GM12872 (cell line): ENCODE measurements around the gene IRF3.

Experiments
- CTCF ChIP-seq: IDR thresholded peaks from 3 replicates; pipeline ENCODE4 v1.5.1; 2011; ENCODE audit warnings: low read depth, mild to moderate bottlenecking, low read length, moderate library complexity; ENCODE audit not compliant: insufficient read depth

IRF3 gene

DNA sequence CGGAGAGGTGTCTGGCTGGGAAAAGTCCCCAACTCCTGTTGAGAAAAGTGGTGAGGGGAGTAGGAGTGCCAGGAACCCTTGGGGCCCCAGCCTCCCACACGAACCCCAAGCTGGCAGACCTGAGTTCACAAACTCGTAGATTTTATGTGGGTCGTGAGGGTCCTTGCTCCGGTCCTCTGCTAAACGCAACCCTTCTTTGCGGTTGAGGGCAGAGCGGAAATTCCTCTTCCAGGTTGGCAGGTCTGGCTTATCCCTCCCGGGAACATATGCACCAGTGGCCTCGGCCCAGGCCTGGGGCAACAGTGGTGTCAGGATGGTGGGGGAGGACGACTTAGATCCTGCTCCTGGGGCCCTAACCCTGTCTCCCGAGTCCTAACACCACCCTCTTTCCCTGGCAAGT, 2.4 kb downstream of the IRF3 start:
- TF ChIP-seq CTCF: no peak

GRCh38 chr19:49662011-49662410, 3.6 kb downstream of the IRF3 start:
- TF ChIP-seq CTCF: no peak

DNA sequence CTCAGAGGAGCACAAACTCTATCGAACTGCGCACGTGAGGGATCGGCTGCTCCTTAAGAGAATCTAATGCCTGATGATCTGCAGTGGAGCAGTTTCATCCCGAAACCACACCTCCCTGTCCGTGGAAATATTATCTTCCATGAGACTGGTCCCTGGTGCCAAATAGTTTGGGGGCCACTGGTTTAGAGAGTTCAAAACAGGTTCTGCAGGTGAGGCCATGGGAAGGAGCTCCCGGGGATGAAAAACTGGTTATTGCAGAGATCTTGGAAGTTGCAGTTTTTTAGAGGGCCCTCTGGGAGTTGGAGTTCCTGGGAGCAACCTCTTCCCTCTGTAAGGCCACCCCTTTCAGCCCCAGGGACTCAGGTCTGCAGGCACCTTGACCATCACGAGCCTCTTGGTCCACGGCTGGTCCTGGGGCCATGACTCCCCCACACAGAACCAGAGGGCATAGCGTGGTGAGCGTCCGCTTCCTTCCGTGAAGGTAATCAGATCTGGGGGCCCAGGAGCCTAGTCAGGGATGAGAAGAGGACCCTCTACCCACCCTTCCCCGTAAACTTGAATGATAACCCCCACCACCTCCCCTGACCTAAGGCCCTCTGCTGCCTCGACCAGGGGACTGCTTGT, 5.2 kb downstream of the IRF3 start:
- TF ChIP-seq CTCF: no peak

GRCh38 chr19:49658566-49659442, 6.9 kb downstream of the IRF3 start:
- TF ChIP-seq CTCF: no peak

GRCh38 chr19:49658139-49658517, 7.5 kb downstream of the IRF3 start:
- TF ChIP-seq CTCF: no peak

GRCh38 chr19:49657493-49658138, 8.0 kb downstream of the IRF3 start:
- TF ChIP-seq CTCF: no peak

- TF ChIP-seq CTCF: no peak
Observed at GRCh38 chr19:49656456-49657109, 9.1 kb downstream of the IRF3 start.
